HFF-Myc (cell line): Measurements from ENCODE around the gene PPP1R37.

Experiments
- DNase-seq: peaks from one replicate; pipeline ENCODE4 v3.0.0-alpha.2; 2011; ENCODE audit warnings: low read depth; ENCODE audit errors: extremely low read depth
- H3K4me3 ChIP-seq: replicated peaks from 2 replicates; pipeline ENCODE4 v1.5.1; 2011; ENCODE audit warnings: low read depth, mild to moderate bottlenecking, control low read depth, low read length
- TF ChIP-seq, protein P1 (sequence below): IDR thresholded peaks from 2 replicates; pipeline ENCODE4 v1.5.1; 2012; ENCODE audit warnings: mild to moderate bottlenecking, low read depth, low read length, control low read depth; ENCODE audit errors: missing control alignments

Gene PPP1R37

DNA sequence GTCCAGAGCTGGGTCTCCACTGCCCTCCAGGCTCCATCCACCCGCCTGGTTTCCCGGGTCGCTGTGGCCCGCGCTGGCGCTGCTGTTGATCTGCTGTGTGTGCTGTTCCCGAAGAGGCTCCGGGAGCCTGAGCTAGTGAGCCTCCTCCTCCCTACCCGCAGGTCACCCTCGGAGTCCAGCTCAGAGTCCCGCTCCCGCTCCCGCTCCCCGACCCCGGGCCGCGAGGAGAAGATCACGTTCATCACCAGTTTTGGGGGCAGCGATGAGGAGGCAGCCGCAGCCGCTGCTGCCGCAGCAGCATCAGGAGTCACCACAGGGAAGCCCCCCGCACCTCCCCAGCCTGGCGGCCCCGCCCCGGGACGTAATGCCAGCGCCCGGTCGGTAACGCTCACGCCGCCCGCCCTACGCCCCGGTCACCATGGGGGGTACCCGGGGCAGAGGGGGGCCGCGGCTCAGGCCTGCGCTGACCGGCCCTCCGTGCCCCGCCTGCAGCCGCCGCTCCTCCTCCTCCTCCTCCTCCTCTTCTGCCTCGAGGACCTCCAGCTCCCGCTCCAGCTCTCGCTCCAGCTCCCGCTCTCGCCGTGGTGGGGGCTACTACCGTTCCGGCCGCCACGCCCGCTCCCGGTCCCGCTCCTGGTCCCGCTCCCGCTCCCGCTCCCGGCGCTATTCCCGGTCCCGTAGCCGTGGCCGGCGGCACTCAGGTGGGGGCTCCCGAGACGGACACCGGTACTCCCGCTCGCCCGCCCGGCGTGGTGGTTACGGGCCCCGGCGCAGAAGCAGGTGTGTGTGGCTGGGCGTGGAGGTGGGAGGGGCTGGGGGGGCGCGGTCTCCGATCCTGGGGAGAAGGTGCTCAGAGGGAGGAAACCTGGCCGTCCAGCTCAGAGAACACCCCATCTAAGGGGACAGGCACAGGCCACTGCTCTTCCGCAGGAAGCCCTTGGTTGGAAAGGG is 28.9 kb upstream of the PPP1R37 start:
- DNase-seq = no peak
- TF ChIP-seq, protein P1, sequence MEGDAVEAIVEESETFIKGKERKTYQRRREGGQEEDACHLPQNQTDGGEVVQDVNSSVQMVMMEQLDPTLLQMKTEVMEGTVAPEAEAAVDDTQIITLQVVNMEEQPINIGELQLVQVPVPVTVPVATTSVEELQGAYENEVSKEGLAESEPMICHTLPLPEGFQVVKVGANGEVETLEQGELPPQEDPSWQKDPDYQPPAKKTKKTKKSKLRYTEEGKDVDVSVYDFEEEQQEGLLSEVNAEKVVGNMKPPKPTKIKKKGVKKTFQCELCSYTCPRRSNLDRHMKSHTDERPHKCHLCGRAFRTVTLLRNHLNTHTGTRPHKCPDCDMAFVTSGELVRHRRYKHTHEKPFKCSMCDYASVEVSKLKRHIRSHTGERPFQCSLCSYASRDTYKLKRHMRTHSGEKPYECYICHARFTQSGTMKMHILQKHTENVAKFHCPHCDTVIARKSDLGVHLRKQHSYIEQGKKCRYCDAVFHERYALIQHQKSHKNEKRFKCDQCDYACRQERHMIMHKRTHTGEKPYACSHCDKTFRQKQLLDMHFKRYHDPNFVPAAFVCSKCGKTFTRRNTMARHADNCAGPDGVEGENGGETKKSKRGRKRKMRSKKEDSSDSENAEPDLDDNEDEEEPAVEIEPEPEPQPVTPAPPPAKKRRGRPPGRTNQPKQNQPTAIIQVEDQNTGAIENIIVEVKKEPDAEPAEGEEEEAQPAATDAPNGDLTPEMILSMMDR = no peak
- no peak overlapping the region for H3K4me3 ChIP-seq

DNA sequence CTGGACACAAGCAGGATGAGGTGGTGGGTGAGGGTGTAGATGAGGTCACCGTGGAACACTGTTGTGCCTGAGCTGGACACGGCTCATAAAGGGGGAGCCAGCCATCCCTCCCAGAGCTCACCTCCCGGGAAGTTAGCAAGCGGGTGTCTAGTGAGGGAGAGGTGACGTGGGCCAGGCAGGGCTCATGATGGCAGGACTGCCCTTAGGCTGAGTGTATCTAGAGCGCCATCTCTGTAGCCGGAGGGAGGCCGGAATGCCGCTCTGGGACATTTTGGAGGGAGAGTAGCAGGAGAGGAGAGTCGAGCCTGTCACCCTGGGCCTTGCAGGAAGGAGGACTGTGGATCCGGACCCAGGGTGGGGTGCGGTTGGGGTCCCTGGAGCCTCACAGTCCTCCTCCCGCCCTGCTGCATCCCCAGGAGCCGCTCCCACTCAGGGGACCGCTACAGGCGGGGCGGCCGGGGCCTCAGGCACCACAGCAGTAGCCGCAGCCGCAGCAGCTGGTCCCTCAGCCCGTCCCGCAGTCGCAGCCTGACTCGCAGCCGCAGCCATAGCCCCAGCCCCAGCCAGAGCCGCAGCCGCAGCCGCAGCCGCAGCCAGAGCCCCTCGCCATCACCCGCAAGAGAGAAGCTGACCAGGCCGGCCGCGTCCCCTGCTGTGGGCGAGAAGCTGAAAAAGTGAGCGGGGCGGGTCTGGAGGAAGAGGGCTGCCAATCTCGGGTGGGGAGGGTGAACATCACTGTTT is 25.9 kb upstream of the PPP1R37 start:
- TF ChIP-seq, protein P1 = no peak
- no peak overlapping the region for H3K4me3 ChIP-seq
- DNase-seq = no peak

DNA sequence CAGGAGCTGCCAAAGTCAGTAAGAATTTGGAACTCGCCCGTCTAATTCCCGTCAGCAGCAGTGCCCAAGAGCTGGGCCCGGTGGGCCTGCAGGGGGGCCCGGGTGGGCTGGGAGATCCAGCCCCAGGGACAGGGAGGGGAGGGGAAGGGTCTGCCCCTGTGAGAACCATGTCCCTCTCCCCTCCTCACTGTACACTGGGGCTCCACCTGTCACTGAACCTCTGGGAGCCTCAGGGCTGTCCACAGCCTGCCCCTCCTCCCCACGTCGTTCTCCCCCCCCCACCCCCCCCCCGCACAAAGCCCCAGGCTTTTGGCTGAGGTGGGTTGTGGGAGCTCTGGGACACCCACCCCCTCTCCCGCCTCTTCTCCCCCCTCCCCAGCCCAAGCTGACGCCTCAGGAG is 24.9 kb upstream of the PPP1R37 start:
- TF ChIP-seq, protein P1 = no peak
- DNase-seq = no peak
- no peak overlapping the region for H3K4me3 ChIP-seq

DNA sequence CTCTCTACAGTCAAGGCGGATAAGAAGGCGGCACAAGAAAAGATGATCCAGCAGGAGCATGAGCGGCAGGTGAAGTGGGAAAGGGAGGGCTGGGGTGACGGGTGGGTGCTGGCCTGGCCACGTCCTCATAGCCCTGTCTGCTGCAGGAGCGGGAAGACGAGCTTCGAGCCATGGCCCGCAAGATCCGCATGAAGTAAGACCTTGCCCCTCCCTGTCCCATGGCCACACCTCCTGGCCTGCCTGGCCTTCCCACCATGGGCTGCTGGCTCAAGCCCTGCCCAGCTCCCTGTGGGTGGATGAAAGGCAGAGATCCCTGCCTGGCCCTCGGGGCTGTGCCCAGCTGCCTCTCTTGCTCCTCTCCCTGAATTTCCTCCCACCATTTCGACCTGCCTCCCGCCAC is 23.9 kb upstream of the PPP1R37 start:
- TF ChIP-seq, protein P1 = no peak
- H3K4me3 ChIP-seq = no peak overlapping the region
- DNase-seq = no peak

DNA sequence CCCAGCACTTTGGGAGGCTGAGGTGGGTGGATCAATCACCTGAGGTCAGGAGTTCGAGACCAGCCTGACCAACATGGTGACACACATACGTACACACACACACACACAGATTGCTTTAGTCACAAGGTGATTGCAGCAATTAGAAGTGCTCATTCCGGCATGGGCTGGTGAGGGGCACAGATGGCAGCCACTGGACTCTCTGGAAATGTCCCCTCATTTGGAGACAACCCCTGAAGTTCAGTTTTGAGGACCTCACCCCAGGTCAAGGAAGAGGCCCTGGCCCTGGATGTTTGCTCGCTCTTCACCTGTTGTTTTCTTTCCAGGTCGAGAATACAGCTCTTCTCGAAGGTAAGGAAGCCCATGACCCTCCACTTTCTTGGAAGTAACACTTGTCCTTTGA is 22.8 kb upstream of the PPP1R37 start:
- no peak for DNase-seq

DNA sequence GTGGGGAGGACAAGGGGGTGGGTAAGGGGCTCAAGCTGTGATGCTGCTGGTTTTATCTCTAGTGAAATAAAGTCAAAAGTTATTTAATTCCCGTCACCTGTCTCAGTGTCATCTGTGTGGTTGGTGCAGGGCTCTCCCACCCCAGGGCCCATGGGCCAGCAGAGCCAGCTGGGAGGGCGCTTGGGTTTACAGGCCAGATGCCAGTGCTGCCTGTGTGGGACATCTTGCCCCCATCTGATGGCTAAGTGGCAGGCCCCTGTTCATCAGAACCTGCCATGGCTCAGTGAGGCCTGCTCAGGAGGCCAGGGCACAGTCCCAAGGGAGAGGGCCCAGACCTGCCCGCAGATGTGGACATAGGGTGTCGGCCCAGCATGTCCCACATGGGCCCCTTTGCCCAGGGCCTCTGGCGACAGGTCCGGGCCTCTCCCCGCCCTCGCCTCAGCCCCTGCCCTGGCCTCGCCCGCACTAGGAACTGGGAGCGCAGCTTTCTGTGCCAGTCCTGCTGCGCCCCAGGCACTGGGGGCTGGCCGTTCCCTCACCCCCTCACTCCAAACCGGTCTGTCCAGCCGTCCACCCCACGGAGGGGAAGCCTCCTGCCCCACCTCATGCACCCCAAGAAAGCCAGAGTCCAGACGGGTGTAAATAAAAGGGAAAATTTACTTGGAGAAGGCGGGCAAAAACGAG is 22.0 kb upstream of the PPP1R37 start:
- TF ChIP-seq, protein P1 = no peak

More for the DNA sequence above, 22.8 kb upstream of the PPP1R37 start:
- H3K4me3 ChIP-seq = no peak overlapping the region
- TF ChIP-seq, protein P1 = no peak

More for the DNA sequence above, 22.0 kb upstream of the PPP1R37 start:
- no peak overlapping the region for H3K4me3 ChIP-seq
- DNase-seq = no peak
